HFF-Myc (cell line): ENCODE results near the gene SLC28A1.

ENCODE experiments used
- DNase-seq: peaks from one replicate; pipeline ENCODE4 v3.0.0-alpha.2; 2011; ENCODE audit warnings: low read depth; ENCODE audit errors: extremely low read depth
- H3K4me3 ChIP-seq: replicated peaks from 2 replicates; pipeline ENCODE4 v1.5.1; 2011; ENCODE audit warnings: low read depth, mild to moderate bottlenecking, control low read depth, low read length
- TF ChIP-seq, protein P1 (sequence below): IDR thresholded peaks from 2 replicates; pipeline ENCODE4 v1.5.1; 2012; ENCODE audit warnings: mild to moderate bottlenecking, low read depth, low read length, control low read depth; ENCODE audit errors: missing control alignments

Gene SLC28A1

DNA sequence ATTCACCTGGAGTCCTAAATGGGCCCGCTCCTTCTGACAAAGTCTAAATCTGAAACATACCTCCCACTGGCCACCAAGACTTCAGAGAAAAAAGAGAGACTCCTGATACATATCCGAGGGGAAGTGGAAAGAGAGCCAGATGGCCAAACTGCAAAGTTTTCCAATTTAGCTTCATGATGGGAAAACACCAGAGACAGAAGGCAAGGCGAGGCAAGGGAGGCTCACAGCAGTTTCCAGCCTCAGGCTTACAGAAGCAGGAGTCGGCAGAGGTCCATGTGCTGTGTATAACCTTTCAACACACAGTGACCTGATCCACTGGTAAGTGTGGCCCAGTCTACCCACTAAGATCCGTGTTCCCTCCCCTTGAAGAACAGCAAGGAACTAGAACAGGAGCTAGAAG, 67.3 kb downstream of the SLC28A1 start:
- TF ChIP-seq, protein P1, sequence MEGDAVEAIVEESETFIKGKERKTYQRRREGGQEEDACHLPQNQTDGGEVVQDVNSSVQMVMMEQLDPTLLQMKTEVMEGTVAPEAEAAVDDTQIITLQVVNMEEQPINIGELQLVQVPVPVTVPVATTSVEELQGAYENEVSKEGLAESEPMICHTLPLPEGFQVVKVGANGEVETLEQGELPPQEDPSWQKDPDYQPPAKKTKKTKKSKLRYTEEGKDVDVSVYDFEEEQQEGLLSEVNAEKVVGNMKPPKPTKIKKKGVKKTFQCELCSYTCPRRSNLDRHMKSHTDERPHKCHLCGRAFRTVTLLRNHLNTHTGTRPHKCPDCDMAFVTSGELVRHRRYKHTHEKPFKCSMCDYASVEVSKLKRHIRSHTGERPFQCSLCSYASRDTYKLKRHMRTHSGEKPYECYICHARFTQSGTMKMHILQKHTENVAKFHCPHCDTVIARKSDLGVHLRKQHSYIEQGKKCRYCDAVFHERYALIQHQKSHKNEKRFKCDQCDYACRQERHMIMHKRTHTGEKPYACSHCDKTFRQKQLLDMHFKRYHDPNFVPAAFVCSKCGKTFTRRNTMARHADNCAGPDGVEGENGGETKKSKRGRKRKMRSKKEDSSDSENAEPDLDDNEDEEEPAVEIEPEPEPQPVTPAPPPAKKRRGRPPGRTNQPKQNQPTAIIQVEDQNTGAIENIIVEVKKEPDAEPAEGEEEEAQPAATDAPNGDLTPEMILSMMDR = no peak
- DNase-seq = no peak

DNA sequence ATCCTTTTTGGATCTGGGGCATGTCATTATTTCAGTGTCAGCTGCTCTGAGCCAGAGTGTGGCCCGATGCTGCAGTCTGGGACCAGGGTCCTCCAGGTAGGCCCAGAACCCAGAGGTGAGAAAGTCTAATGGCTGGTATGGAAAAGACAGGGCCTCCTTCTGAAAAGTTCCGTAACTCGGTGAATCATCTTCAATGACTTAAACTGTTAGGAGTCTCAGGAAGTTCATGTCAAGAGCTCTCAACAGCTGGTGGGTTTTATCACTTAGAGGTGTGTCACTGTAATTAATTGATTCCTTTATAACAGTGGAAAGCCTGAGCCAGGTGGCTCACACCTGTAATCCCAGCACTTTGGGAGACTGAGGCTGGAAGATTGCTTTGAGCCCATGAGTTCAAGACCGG, 68.7 kb downstream of the SLC28A1 start:
- no peak for DNase-seq
- TF ChIP-seq, protein P1 = no peak
- no peak overlapping the region for H3K4me3 ChIP-seq

More for the DNA sequence above, 67.3 kb downstream of the SLC28A1 start:
- H3K4me3 ChIP-seq = no peak overlapping the region

DNA sequence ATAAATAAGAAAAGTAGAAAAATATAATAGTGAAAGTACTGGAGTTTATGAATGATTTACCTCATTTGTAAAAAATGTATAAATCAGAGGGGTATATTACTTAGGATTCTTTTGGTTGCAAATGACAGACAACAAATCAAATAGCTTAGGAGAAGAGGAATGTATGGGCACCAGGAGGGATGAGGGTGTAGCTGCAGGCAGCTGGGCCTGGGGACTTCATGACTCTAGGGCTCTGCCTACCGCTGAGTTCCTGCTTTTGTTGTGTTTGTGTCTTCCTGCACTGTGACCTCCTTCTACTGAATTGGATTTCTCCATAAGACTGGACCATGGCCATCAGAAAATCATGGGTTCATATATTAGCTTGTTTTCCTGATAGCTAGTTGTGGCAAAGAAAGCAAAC, 69.3 kb downstream of the SLC28A1 start:
- TF ChIP-seq, protein P1 = no peak
- DNase-seq = no peak
- H3K4me3 ChIP-seq = no peak overlapping the region

DNA sequence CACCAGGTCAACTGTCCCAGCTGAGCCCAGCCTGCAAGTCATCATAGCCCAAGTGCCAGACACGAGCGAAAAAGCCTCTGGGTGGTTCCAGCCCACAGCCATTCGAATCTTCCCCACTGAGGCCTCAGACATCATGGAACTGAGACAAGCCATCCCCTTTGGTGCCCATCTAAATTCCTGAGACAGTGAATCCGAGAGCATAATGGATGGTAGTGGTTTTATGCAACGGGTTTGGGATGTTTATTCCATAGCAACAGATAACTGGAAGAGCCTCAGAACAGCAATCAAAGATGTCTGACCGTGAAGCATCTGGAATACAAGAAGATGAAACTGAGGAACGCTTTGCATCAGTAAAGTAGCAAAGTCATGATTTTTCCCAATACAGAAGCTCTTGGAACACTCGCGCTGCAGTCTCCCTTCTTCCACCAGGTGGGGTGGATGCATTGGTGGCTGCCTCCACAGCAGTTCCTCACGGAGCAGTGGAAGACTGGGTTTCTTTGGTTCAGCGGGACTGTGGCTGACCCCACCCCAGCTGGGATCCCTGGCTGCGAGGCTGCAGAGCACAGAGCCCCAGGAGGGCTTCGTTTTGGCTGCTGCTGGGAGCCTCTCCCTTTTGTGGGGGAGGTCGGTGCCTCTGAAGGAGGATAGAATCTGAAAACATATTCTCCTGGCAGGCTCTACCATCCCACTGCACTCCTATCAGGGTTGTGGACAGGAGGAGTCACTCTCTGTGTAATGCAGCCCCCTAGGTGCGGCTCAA, 70.8 kb downstream of the SLC28A1 start:
- peak; percentile 33 for DNase-seq
- TF ChIP-seq, protein P1 = peak; percentile 86
- no peak overlapping the region for H3K4me3 ChIP-seq

DNA sequence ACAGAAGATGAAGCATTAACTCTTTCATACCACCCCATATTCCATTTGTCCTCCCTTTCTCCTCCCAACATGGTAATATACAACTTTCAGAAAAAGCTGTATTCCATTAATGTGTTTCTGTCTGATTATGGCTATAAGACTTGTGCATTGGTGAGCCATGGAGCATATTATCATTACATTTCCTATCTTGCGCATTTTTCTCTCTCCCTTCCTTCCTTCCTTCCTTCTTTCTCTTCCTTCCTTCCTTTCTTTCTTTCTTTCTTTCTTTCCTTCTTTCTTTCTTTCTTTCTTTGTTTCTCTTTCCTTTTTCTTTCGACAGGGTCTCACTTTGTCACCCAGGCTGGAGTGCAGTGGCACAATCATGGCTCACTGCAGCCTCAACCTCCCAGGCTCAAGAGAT, 71.7 kb downstream of the SLC28A1 start:
- H3K4me3 ChIP-seq = no peak overlapping the region
- TF ChIP-seq, protein P1 = no peak
- DNase-seq = no peak

DNA sequence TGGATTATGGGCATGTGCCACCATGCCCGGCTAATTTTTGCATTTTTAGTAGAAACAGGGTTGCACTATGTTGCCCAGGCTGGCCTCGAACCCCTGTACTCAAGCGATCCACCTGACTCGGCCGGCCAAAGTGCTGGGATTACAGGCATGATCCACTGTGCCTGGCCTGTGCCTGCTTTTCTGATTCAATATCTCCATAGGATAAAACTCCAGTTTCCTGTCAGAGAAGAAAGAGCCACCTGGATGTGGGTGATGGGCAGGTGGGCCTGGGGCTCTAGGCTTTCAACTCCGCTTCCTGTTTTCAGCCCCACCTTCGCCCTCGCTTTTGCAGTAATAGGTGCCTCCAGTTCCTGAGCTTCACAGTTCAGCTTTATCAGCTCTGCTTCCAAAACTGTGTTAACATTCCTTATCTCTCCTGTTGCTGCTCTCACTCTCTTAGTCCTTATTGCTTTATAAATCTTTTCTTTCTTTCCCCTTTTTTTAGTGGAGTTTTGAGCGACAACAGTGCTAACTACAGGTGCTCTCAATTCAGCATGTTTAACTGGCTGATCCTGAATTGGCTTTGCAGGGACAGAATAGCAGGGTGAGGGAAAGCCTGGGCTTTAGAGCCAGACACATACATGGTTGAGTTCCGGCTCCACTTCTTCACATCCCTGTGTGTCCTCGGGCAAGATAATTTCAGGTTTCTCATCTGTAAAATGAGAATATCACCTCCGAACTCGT, 76.1 kb downstream of the SLC28A1 start:
- DNase-seq = no peak
- H3K4me3 ChIP-seq = no peak overlapping the region
- TF ChIP-seq, protein P1 = no peak
